A673 (cell line): ENCODE measurements around the gene TTPAL. TPM values are rescaled to one million over a fixed set of nuclear protein-coding genes. Genes with fewer than 3 reads are reported as not detected.

Experiments used
- BruUV-seq: library from RNA; stranded (reverse); fragments of 400-500 nt; replicated peaks from 2 replicates; lab custom pipeline; 2021; lab: Mats Ljungman, UMichigan
- CTCF ChIA-PET: fragments of 300-600 bp; sonication (Branson Sonifier 250); formaldehyde crosslinking; loops from one replicate; lab custom pipeline; 2022; ENCODE audit warnings: antibody characterized with exemption; lab: Charles Lee
- POLR2A ChIA-PET: fragments of 300-600 bp; sonication (Branson Sonifier 250); formaldehyde crosslinking; loops from one replicate; lab custom pipeline; 2022; ENCODE audit warnings: antibody characterized with exemption; ENCODE audit not compliant: low non-redundant PET; lab: Charles Lee
- DNase-seq: peaks from one replicate; pipeline ENCODE4 v3.0.0-alpha.2; 2015; ENCODE audit warnings: low spot score
- H3K27ac ChIP-seq: fragments of 200-600 bp; sonication (generic); 2 replicates; pipeline ENCODE4 v1.5.1; 2016; ENCODE audit warnings: mixed run types, low read depth, mild to moderate bottlenecking, mixed read lengths, antibody characterized with exemption, low read length; ENCODE audit not compliant: poor library complexity, severe bottlenecking
- H3K27me3 ChIP-seq: fragments of 200-600 bp; sonication (generic); replicated peaks from 2 replicates; pipeline ENCODE4 v1.6.1; 2017; ENCODE audit warnings: mixed run types, low read depth, mild to moderate bottlenecking, mixed read lengths, antibody characterized with exemption, low read length; ENCODE audit not compliant: insufficient read depth, poor library complexity
- H3K36me3 ChIP-seq: fragments of 200-600 bp; sonication (generic); 2 replicates; pipeline ENCODE4 v1.6.1; 2016; ENCODE audit warnings: mixed run types, mild to moderate bottlenecking, mixed read lengths, antibody characterized with exemption, low read length; ENCODE audit not compliant: insufficient read depth, poor library complexity, severe bottlenecking
- H3K4me1 ChIP-seq: fragments of 200-600 bp; sonication (generic); 2 replicates; pipeline ENCODE4 v1.6.1; 2017; ENCODE audit warnings: mixed run types, mild to moderate bottlenecking, mixed read lengths, antibody characterized with exemption, low read length; ENCODE audit not compliant: insufficient read depth, poor library complexity, severe bottlenecking
- H3K4me3 ChIP-seq: fragments of 200-600 bp; sonication (generic); 2 replicates; pipeline ENCODE4 v1.5.1; 2016; ENCODE audit warnings: low read depth, mixed run types, mild to moderate bottlenecking, mixed read lengths, low read length; ENCODE audit not compliant: poor library complexity, severe bottlenecking
- H3K9me3 ChIP-seq: fragments of 200-600 bp; sonication (generic); 2 replicates; pipeline ENCODE4 v1.6.1; 2016; ENCODE audit warnings: mixed run types, low read depth, mild to moderate bottlenecking, mixed read lengths, antibody characterized with exemption, low read length; ENCODE audit not compliant: poor library complexity, severe bottlenecking
- CTCF ChIP-seq: fragments of 300-800, 200-600 bp; sonication (generic); conservative IDR thresholded peaks from 2 replicates; pipeline ENCODE4 v1.5.1; 2017; ENCODE audit warnings: low read depth, mild to moderate bottlenecking, antibody characterized with exemption, low read length, moderate library complexity, mixed read lengths
- EZH2 ChIP-seq: fragments of 200-600 bp; sonication (generic); IDR thresholded peaks from 2 replicates; pipeline ENCODE4 v1.6.1; 2017; ENCODE audit warnings: borderline replicate concordance, low read depth, mild to moderate bottlenecking, mixed read lengths, antibody characterized with exemption, low read length; ENCODE audit not compliant: poor library complexity, severe bottlenecking
- intact Hi-C: fragments of 100-400 bp; cut with micrococcal nuclease; formaldehyde crosslinking; loops from one replicate; pipeline ENCODE4 v1.10.0; 2022; ENCODE audit not compliant: unreplicated experiment
- total RNA-seq: library from RNA; stranded (reverse); gene quantifications from 2 replicates; pipeline ENCODE4 v1.2.3, GENCODE V29; 2021

The TTPAL gene
- total RNA-seq, 1 experiment from 2014 or later, result 14.6 TPM

GRCh38 chr20:44485830-44486198 lies 10.1 kb downstream of the TTPAL start:
- ChIA-PET CTCF (no interaction called here), POLR2A (no interaction called here)
- Histone ChIP-seq H3K9me3 (no peaks in the 10 kb centered on the region), H3K27me3 (no peaks in the 10 kb centered on the region), H3K36me3 (peaks cover 37% of the 10 kb centered on the region), H3K4me3 (no peak overlapping the region), H3K27ac (no peak overlapping the region), H3K4me1 (no peaks in the 10 kb centered on the region)
- DNase-seq, result no peak
- intact Hi-C loops, result no loop called here
- BruUV-seq, result no TSS peak
- TF ChIP-seq EZH2, result no peak
- TF ChIP-seq CTCF, result no peak

GRCh38 chr20:44488551-44488950 lies 12.9 kb downstream of the TTPAL start:
- BruUV-seq, result no TSS peak
- Histone ChIP-seq H3K36me3 (peaks cover 46% of the 10 kb centered on the region), H3K4me1 (no peaks in the 10 kb centered on the region), H3K9me3 (no peaks in the 10 kb centered on the region), H3K4me3 (no peak overlapping the region), H3K27ac (no peak overlapping the region), H3K27me3 (no peaks in the 10 kb centered on the region)
- TF ChIP-seq EZH2, result no peak
- no peak for TF ChIP-seq CTCF
- CTCF ChIA-PET, result no interaction called here
- no peak for DNase-seq
- intact Hi-C loops, result no loop called here
- POLR2A ChIA-PET, result no interaction called here

GRCh38 chr20:44489223-44489622 lies 13.5 kb downstream of the TTPAL start:
- H3K27me3 ChIP-seq, result no peaks in the 10 kb centered on the region
- TF ChIP-seq CTCF (no peak), EZH2 (no peak)
- ChIA-PET CTCF (no interaction called here), POLR2A (no interaction called here)
- no peak for DNase-seq
- intact Hi-C loops, result no loop called here
- no TSS peak for BruUV-seq
- H3K27ac ChIP-seq, result no peak overlapping the region
- H3K4me3 ChIP-seq, result no peak overlapping the region
- H3K9me3 ChIP-seq, result no peaks in the 10 kb centered on the region
- H3K36me3 ChIP-seq, result peaks cover 44% of the 10 kb centered on the region
- H3K4me1 ChIP-seq, result no peaks in the 10 kb centered on the region
